ENCODE measurements around the gene TRIM69. TPM values are rescaled to one million over a fixed set of nuclear protein-coding genes. Genes with fewer than 3 reads are reported as not detected.

The TRIM69 gene
- total RNA-seq, 1 experiment from 2014 or later: 16.7 TPM

DNA sequence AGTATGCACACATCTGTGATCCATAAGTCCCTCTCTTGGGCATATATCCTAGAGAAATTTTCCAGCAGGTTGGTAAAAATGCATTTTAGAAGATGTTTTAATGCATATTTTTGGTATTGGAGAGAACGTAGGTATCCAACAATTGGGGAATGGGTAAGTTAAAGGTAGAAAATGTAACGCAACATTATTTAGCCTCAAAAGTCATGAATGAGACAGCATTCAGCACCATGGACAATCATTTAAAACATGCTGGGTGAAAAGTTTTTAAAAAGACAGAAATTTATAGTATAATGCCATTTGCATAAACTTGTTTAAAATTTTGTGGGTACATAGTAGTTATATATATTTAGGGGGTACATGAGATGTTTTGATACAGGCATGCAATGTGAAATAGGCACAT lies 43.4 kb downstream of the TRIM69 start:
- intact Hi-C loops (cut with micrococcal nuclease; ENCODE audit: unreplicated experiment): no loop called here
- no peak overlapping the region for H3K4me3 ChIP-seq (ENCODE audit: low read depth in 2 of 2, low read length in 2 of 2)
- no peak overlapping the region for H3K27ac ChIP-seq (ENCODE audit: low read length)
- H3K4me1 ChIP-seq (ENCODE audit: control insufficient read depth, insufficient read depth, low read length): peaks cover 3% of the 10 kb centered on the region; the same call in 1 of the 2 replicates
- CTCF ChIA-PET: no interaction called here
- in situ Hi-C loops (cut with HindIII; ENCODE audit: low pct_unique_long_range_greater_than_20kb, low sequenced_read_pairs): no loop called here
- no peaks in the 10 kb centered on the region for H3K27me3 ChIP-seq (ENCODE audit: control insufficient read depth, insufficient read depth, low read length)
- TF ChIP-seq, protein P1, sequence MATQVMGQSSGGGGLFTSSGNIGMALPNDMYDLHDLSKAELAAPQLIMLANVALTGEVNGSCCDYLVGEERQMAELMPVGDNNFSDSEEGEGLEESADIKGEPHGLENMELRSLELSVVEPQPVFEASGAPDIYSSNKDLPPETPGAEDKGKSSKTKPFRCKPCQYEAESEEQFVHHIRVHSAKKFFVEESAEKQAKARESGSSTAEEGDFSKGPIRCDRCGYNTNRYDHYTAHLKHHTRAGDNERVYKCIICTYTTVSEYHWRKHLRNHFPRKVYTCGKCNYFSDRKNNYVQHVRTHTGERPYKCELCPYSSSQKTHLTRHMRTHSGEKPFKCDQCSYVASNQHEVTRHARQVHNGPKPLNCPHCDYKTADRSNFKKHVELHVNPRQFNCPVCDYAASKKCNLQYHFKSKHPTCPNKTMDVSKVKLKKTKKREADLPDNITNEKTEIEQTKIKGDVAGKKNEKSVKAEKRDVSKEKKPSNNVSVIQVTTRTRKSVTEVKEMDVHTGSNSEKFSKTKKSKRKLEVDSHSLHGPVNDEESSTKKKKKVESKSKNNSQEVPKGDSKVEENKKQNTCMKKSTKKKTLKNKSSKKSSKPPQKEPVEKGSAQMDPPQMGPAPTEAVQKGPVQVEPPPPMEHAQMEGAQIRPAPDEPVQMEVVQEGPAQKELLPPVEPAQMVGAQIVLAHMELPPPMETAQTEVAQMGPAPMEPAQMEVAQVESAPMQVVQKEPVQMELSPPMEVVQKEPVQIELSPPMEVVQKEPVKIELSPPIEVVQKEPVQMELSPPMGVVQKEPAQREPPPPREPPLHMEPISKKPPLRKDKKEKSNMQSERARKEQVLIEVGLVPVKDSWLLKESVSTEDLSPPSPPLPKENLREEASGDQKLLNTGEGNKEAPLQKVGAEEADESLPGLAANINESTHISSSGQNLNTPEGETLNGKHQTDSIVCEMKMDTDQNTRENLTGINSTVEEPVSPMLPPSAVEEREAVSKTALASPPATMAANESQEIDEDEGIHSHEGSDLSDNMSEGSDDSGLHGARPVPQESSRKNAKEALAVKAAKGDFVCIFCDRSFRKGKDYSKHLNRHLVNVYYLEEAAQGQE (IDR thresholded peaks at IDR 0.05; ENCODE audit: insufficient read depth in 1 of 2, low read depth in 2 of 2, low read length in 1 of 2): no peak; a peak in 1 of 4 replicates
- TF ChIP-seq, protein P2, sequence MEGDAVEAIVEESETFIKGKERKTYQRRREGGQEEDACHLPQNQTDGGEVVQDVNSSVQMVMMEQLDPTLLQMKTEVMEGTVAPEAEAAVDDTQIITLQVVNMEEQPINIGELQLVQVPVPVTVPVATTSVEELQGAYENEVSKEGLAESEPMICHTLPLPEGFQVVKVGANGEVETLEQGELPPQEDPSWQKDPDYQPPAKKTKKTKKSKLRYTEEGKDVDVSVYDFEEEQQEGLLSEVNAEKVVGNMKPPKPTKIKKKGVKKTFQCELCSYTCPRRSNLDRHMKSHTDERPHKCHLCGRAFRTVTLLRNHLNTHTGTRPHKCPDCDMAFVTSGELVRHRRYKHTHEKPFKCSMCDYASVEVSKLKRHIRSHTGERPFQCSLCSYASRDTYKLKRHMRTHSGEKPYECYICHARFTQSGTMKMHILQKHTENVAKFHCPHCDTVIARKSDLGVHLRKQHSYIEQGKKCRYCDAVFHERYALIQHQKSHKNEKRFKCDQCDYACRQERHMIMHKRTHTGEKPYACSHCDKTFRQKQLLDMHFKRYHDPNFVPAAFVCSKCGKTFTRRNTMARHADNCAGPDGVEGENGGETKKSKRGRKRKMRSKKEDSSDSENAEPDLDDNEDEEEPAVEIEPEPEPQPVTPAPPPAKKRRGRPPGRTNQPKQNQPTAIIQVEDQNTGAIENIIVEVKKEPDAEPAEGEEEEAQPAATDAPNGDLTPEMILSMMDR (IDR thresholded peaks at IDR 0.05): no peak
- TF ChIP-seq SIN3A (IDR thresholded peaks at IDR 0.05; ENCODE audit: borderline replicate concordance, insufficient read depth, low read depth, low read length) (no peak), POLR2AphosphoS5 (IDR thresholded peaks at IDR 0.05; ENCODE audit: low read depth, low read length) (no peak), TCF7L2 (IDR thresholded peaks at IDR 0.05; ENCODE audit: low read depth, low read length) (no peak)
- POLR2A ChIA-PET: no interaction called here
- DNase-seq (ENCODE audit: low read depth, low spot score) (no peak), ATAC-seq (no peak)
- no peaks in the 10 kb centered on the region for H3K36me3 ChIP-seq (ENCODE audit: control insufficient read depth, insufficient read depth, low read length)
- no TSS peak for BruUV-seq (replicated peaks)
- no peaks in the 10 kb centered on the region for H3K9me3 ChIP-seq (ENCODE audit: control insufficient read depth, insufficient read depth, low read depth, low read length)

DNA sequence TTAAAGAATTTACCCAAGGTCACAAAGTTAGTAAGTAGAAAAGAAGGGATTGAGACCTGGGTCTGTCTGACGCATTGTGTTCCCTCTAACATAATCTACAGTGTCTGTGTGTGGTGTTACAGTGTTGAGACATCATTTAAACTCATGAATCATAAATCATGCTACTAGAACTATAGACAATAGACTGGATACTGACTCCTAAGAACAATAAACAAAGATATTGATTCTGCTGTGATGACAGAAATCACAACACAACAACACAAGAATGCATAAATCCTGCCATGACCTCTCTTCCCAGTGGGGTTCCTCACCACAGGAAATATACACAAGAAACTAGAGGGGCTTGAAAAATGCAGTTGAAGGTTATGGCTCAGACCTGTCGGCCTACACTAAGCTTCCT lies 44.3 kb downstream of the TRIM69 start:
- Histone ChIP-seq H3K36me3 (ENCODE audit: control insufficient read depth, insufficient read depth, low read length) (no peaks in the 10 kb centered on the region), H3K4me1 (ENCODE audit: control insufficient read depth, insufficient read depth, low read length) (peaks cover 3% of the 10 kb centered on the region; the same call in 1 of the 2 replicates), H3K27me3 (ENCODE audit: control insufficient read depth, insufficient read depth, low read length) (no peaks in the 10 kb centered on the region), H3K4me3 (ENCODE audit: low read depth in 2 of 2, low read length in 2 of 2) (no peak overlapping the region), H3K9me3 (ENCODE audit: control insufficient read depth, insufficient read depth, low read depth, low read length) (no peaks in the 10 kb centered on the region), H3K27ac (ENCODE audit: low read length) (no peak overlapping the region)
- DNase-seq (ENCODE audit: low read depth, low spot score): no peak
- CTCF ChIA-PET: no interaction called here
- BruUV-seq (replicated peaks): no TSS peak
- POLR2A ChIA-PET: no interaction called here
- no peak for ATAC-seq
- TF ChIP-seq POLR2AphosphoS5 (IDR thresholded peaks at IDR 0.05; ENCODE audit: low read depth, low read length): no peak
- TF ChIP-seq, protein P2 (IDR thresholded peaks at IDR 0.05): no peak
- TF ChIP-seq, protein P1 (IDR thresholded peaks at IDR 0.05; ENCODE audit: insufficient read depth in 1 of 2, low read depth in 2 of 2, low read length in 1 of 2): no peak
- TF ChIP-seq SIN3A (IDR thresholded peaks at IDR 0.05; ENCODE audit: borderline replicate concordance, insufficient read depth, low read depth, low read length): no peak
- TF ChIP-seq TCF7L2 (IDR thresholded peaks at IDR 0.05; ENCODE audit: low read depth, low read length): no peak
- intact Hi-C loops (cut with micrococcal nuclease; ENCODE audit: unreplicated experiment): no loop called here
- in situ Hi-C loops (cut with HindIII; ENCODE audit: low pct_unique_long_range_greater_than_20kb, low sequenced_read_pairs): no loop called here
